Peyer's patch (tissue), 4 donors: ENCODE measurements around the gene USP1.

Experiments used
- CTCF ChIP-seq, 6 experiments: fragments of 450-650 bp in 4 of 6; fragments of 200-600 bp in 2 of 6; sonication (generic) in 1 of 6; IDR thresholded peaks; one replicate each; pipeline ENCODE4 v1.5.1; 2017 to 2019; ENCODE audit warnings: antibody characterized with exemption in 6 of 6, mild to moderate bottlenecking in 3 of 6, moderate library complexity in 1 of 6
- POLR2A ChIP-seq, 2 donors: fragments of 450-650 bp; IDR thresholded peaks; one replicate each; pipeline ENCODE4 v1.5.1; 2017; ENCODE audit warnings: antibody characterized with exemption in 2 of 2, mild to moderate bottlenecking in 2 of 2, moderate library complexity in 2 of 2

GRCh38 chr1:62476525-62477219 lies 39.8 kb downstream of the USP1 start:
- TF ChIP-seq CTCF (IDR thresholded peaks at IDR 0.05) = no peak
- no peak for TF ChIP-seq POLR2A (IDR thresholded peaks at IDR 0.05)
